A673 (cell line): ENCODE results near the gene SPRYD3. TPM values are rescaled to one million over a fixed set of nuclear protein-coding genes. Genes with fewer than 3 reads are reported as not detected.

ENCODE experiments used
- BruUV-seq: library from RNA; stranded (reverse); fragments of 400-500 nt; replicated peaks from 2 replicates; lab custom pipeline; 2021; lab: Mats Ljungman, UMichigan
- CTCF ChIA-PET: fragments of 300-600 bp; sonication (Branson Sonifier 250); formaldehyde crosslinking; loops from one replicate; lab custom pipeline; 2022; ENCODE audit warnings: antibody characterized with exemption; lab: Charles Lee
- POLR2A ChIA-PET: fragments of 300-600 bp; sonication (Branson Sonifier 250); formaldehyde crosslinking; loops from one replicate; lab custom pipeline; 2022; ENCODE audit warnings: antibody characterized with exemption; ENCODE audit not compliant: low non-redundant PET; lab: Charles Lee
- DNase-seq: peaks from one replicate; pipeline ENCODE4 v3.0.0-alpha.2; 2015; ENCODE audit warnings: low spot score
- H3K27ac ChIP-seq: fragments of 200-600 bp; sonication (generic); 2 replicates; pipeline ENCODE4 v1.5.1; 2016; ENCODE audit warnings: mixed run types, low read depth, mild to moderate bottlenecking, mixed read lengths, antibody characterized with exemption, low read length; ENCODE audit not compliant: poor library complexity, severe bottlenecking
- H3K27me3 ChIP-seq: fragments of 200-600 bp; sonication (generic); replicated peaks from 2 replicates; pipeline ENCODE4 v1.6.1; 2017; ENCODE audit warnings: mixed run types, low read depth, mild to moderate bottlenecking, mixed read lengths, antibody characterized with exemption, low read length; ENCODE audit not compliant: insufficient read depth, poor library complexity
- H3K36me3 ChIP-seq: fragments of 200-600 bp; sonication (generic); 2 replicates; pipeline ENCODE4 v1.6.1; 2016; ENCODE audit warnings: mixed run types, mild to moderate bottlenecking, mixed read lengths, antibody characterized with exemption, low read length; ENCODE audit not compliant: insufficient read depth, poor library complexity, severe bottlenecking
- H3K4me1 ChIP-seq: fragments of 200-600 bp; sonication (generic); 2 replicates; pipeline ENCODE4 v1.6.1; 2017; ENCODE audit warnings: mixed run types, mild to moderate bottlenecking, mixed read lengths, antibody characterized with exemption, low read length; ENCODE audit not compliant: insufficient read depth, poor library complexity, severe bottlenecking
- H3K4me3 ChIP-seq: fragments of 200-600 bp; sonication (generic); 2 replicates; pipeline ENCODE4 v1.5.1; 2016; ENCODE audit warnings: low read depth, mixed run types, mild to moderate bottlenecking, mixed read lengths, low read length; ENCODE audit not compliant: poor library complexity, severe bottlenecking
- H3K9me3 ChIP-seq: fragments of 200-600 bp; sonication (generic); 2 replicates; pipeline ENCODE4 v1.6.1; 2016; ENCODE audit warnings: mixed run types, low read depth, mild to moderate bottlenecking, mixed read lengths, antibody characterized with exemption, low read length; ENCODE audit not compliant: poor library complexity, severe bottlenecking
- EZH2 ChIP-seq: fragments of 200-600 bp; sonication (generic); IDR thresholded peaks from 2 replicates; pipeline ENCODE4 v1.6.1; 2017; ENCODE audit warnings: borderline replicate concordance, low read depth, mild to moderate bottlenecking, mixed read lengths, antibody characterized with exemption, low read length; ENCODE audit not compliant: poor library complexity, severe bottlenecking
- intact Hi-C: fragments of 100-400 bp; cut with micrococcal nuclease; formaldehyde crosslinking; loops from one replicate; pipeline ENCODE4 v1.10.0; 2022; ENCODE audit not compliant: unreplicated experiment
- total RNA-seq: library from RNA; stranded (reverse); gene quantifications from 2 replicates; pipeline ENCODE4 v1.2.3, GENCODE V29; 2021
- TF ChIP-seq, protein P1 (sequence below): fragments of 300-800, 200-600 bp; sonication (generic); conservative IDR thresholded peaks from 2 replicates; pipeline ENCODE4 v1.5.1; 2017; ENCODE audit warnings: low read depth, mild to moderate bottlenecking, antibody characterized with exemption, low read length, moderate library complexity, mixed read lengths

SPRYD3 gene
- total RNA-seq, 1 experiment from 2014 or later, result 19.3 TPM

DNA sequence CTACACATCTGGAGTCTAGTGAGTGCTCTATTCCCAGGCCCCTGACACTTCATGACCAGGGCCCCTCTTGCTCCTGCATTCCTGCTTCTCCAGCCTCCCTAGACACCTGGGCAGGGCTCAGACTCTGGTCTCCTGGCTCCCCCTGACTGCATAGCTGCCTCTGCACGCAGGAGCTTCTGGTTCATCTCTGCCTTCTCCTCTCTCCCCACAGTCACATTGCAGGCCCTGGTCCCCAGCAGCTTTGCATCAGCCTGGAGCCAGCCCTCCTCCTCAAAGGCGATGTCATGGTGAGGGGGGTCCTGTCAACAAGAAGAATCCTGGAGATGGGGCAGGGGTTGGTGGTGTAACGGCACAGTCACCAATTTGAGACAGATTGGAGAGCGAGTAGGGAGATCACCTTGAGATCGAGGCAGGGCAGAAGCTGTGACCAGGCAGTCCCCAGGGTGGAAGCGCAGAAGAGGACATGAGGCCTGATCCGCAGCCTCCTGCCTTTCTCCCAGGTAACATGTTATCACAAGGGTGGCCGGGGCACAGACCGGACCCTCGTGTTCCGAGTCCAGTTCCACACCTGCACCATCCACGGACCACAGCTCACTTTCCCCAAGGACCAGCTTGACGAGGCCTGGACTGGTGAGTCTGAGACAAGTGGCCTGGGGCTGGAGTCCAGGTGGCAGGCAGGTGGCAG is 21.2 kb downstream of the SPRYD3 start:
- BruUV-seq, result no TSS peak
- Histone ChIP-seq H3K27me3 (no peaks in the 10 kb centered on the region), H3K36me3 (no peaks in the 10 kb centered on the region), H3K4me3 (no peak overlapping the region), H3K9me3 (no peaks in the 10 kb centered on the region), H3K4me1 (peaks cover 17% of the 10 kb centered on the region), H3K27ac (no peak overlapping the region)
- intact Hi-C loops, result no loop called here
- DNase-seq, result no peak
- POLR2A ChIA-PET, result no interaction called here
- CTCF ChIA-PET, result no interaction called here
- TF ChIP-seq, protein P1, sequence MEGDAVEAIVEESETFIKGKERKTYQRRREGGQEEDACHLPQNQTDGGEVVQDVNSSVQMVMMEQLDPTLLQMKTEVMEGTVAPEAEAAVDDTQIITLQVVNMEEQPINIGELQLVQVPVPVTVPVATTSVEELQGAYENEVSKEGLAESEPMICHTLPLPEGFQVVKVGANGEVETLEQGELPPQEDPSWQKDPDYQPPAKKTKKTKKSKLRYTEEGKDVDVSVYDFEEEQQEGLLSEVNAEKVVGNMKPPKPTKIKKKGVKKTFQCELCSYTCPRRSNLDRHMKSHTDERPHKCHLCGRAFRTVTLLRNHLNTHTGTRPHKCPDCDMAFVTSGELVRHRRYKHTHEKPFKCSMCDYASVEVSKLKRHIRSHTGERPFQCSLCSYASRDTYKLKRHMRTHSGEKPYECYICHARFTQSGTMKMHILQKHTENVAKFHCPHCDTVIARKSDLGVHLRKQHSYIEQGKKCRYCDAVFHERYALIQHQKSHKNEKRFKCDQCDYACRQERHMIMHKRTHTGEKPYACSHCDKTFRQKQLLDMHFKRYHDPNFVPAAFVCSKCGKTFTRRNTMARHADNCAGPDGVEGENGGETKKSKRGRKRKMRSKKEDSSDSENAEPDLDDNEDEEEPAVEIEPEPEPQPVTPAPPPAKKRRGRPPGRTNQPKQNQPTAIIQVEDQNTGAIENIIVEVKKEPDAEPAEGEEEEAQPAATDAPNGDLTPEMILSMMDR, result no peak
- no peak for TF ChIP-seq EZH2

- TF ChIP-seq EZH2, result no peak
- TF ChIP-seq, protein P1, result no peak
- no peaks in the 10 kb centered on the region for H3K9me3 ChIP-seq
- peaks cover 24% of the 10 kb centered on the region for H3K4me1 ChIP-seq
- POLR2A ChIA-PET, result no interaction called here
- DNase-seq, result no peak
- H3K36me3 ChIP-seq, result no peaks in the 10 kb centered on the region
- no peaks in the 10 kb centered on the region for H3K27me3 ChIP-seq
- no peak overlapping the region for H3K4me3 ChIP-seq
- intact Hi-C loops, result no loop called here
- no peak overlapping the region for H3K27ac ChIP-seq
- CTCF ChIA-PET, result interaction anchor here (2.1 kb wide), 1 partner anchor 9 kb away, joined by 6 read pairs; no protein-coding TSS in a partner anchor
- no TSS peak for BruUV-seq
Measured at GRCh38 chr12:53056901-53057300, 22.3 kb downstream of the SPRYD3 start.

GRCh38 chr12:53056296-53056695 is 22.9 kb downstream of the SPRYD3 start:
- no peak for DNase-seq
- intact Hi-C loops, result no loop called here
- TF ChIP-seq EZH2, result no peak
- TF ChIP-seq, protein P1, result no peak
- Histone ChIP-seq H3K4me1 (peaks cover 25% of the 10 kb centered on the region), H3K4me3 (no peak overlapping the region), H3K9me3 (no peaks in the 10 kb centered on the region), H3K36me3 (no peaks in the 10 kb centered on the region), H3K27me3 (no peaks in the 10 kb centered on the region), H3K27ac (no peak overlapping the region)
- POLR2A ChIA-PET, result no interaction called here
- CTCF ChIA-PET, result interaction anchor here (2.1 kb wide), 1 partner anchor 10 kb away, joined by 6 read pairs; no protein-coding TSS in a partner anchor
- BruUV-seq, result no TSS peak
